ENCODE data around the gene SNTB2. TPM values are rescaled to one million over a fixed set of nuclear protein-coding genes. Genes with fewer than 3 reads are reported as not detected.
A peak's percentile ranks its signal among the peaks of the same experiment; 100 is the strongest.

SNTB2 gene
- total and polyA plus RNA-seq, 2 donors (not counting 1 experiment from before 2014, with no cell fraction given) = 51.8 to 63.3 TPM

GRCh38 chr16:69309316-69309715 is 122.4 kb downstream of the SNTB2 start:
- Histone ChIP-seq H3K27ac (ENCODE audit: insufficient read depth, low read length) (no peak overlapping the region), H4K20me1 (ENCODE audit: control insufficient read depth, extremely low read depth, insufficient read depth, low read length) (no peaks in the 10 kb centered on the region), H3K79me2 (ENCODE audit: control insufficient read depth, insufficient read depth, low read length) (peaks cover 27% of the 10 kb centered on the region), H3K4me1 (ENCODE audit: control insufficient read depth, extremely low read depth, insufficient read depth, low read length) (no peaks in the 10 kb centered on the region), H3K4me2 (ENCODE audit: extremely low read depth, insufficient read depth, low read length) (no peak overlapping the region), H3K36me3 (ENCODE audit: control insufficient read depth, insufficient read depth, low read length) (no peaks in the 10 kb centered on the region), H3K27me3 (ENCODE audit: control insufficient read depth, insufficient read depth, low read length) (no peaks in the 10 kb centered on the region), H2AFZ (ENCODE audit: low read length) (no peak overlapping the region), H3K9me3 (ENCODE audit: control insufficient read depth, insufficient read depth, low read depth, low read length) (no peaks in the 10 kb centered on the region), H3K4me3 (replicated peaks in 1 of 4; ENCODE audit: control extremely low read depth in 1 of 4, insufficient read depth in 1 of 4, low read depth in 3 of 4, low read length in 4 of 4) (no peak overlapping the region), H3K9ac (ENCODE audit: insufficient read depth, low read length) (no peak overlapping the region)
- peak in 1 of 2 donors; percentile 15 for DNase-seq (ENCODE audit: low read depth in 2 of 2)
- TF ChIP-seq EZH2 (IDR thresholded peaks at IDR 0.05; ENCODE audit: low read length, missing control alignments) (no peak), CTCF (conservative IDR thresholded peaks at IDR 0.05 in 1 of 2, IDR thresholded peaks at IDR 0.05 in 1 of 2; ENCODE audit: low read depth in 1 of 2, low read length in 2 of 2) (no peak)

GRCh38 chr16:69310653-69311532 is 123.9 kb downstream of the SNTB2 start, which contains the start of gene VPS4A:
Gene VPS4A, plus strand, starts transcription at chr16:69311350. Its CDS starts 162 bp downstream, at chr16:69311512.
- TF ChIP-seq CTCF (conservative IDR thresholded peaks at IDR 0.05 in 1 of 2, IDR thresholded peaks at IDR 0.05 in 1 of 2; ENCODE audit: low read depth in 1 of 2, low read length in 2 of 2) = peak; percentile 61 to 63
- no peak for TF ChIP-seq EZH2 (IDR thresholded peaks at IDR 0.05; ENCODE audit: low read length, missing control alignments)
- H3K4me3 ChIP-seq (replicated peaks in 1 of 4; ENCODE audit: control extremely low read depth in 1 of 4, insufficient read depth in 1 of 4, low read depth in 3 of 4, low read length in 4 of 4) = peak within 1 kb of the TSS; percentile 88 to 93 (median 90)
- H3K9me3 ChIP-seq (ENCODE audit: control insufficient read depth, insufficient read depth, low read depth, low read length) = no peaks in the 10 kb centered on the region
- H3K27ac ChIP-seq (ENCODE audit: insufficient read depth, low read length) = peak within 1 kb of the TSS; percentile 76
- peak within 1 kb of the TSS; percentile 90 for H3K9ac ChIP-seq (ENCODE audit: insufficient read depth, low read length)
- peak within 1 kb of the TSS; percentile 83 for H2AFZ ChIP-seq (ENCODE audit: low read length)
- no peaks in the 10 kb centered on the region for H3K4me1 ChIP-seq (ENCODE audit: control insufficient read depth, extremely low read depth, insufficient read depth, low read length)
- no peaks in the 10 kb centered on the region for H3K27me3 ChIP-seq (ENCODE audit: control insufficient read depth, insufficient read depth, low read length)
- H4K20me1 ChIP-seq (ENCODE audit: control insufficient read depth, extremely low read depth, insufficient read depth, low read length) = no peaks in the 10 kb centered on the region
- H3K4me2 ChIP-seq (ENCODE audit: extremely low read depth, insufficient read depth, low read length) = peak within 1 kb of the TSS; percentile 84
- DNase-seq (ENCODE audit: low read depth in 2 of 2) = peak; percentile 91 to 96
- peaks cover 1% of the 10 kb centered on the region for H3K36me3 ChIP-seq (ENCODE audit: control insufficient read depth, insufficient read depth, low read length)
- H3K79me2 ChIP-seq (ENCODE audit: control insufficient read depth, insufficient read depth, low read length) = peaks cover 33% of the 10 kb centered on the region

GRCh38 chr16:69311533-69312387 is 124.8 kb downstream of the SNTB2 start:
- Histone ChIP-seq H3K4me2 (ENCODE audit: extremely low read depth, insufficient read depth, low read length) (peak overlapping the region; percentile 77), H3K9ac (ENCODE audit: insufficient read depth, low read length) (peak overlapping the region; percentile 90), H3K4me1 (ENCODE audit: control insufficient read depth, extremely low read depth, insufficient read depth, low read length) (no peaks in the 10 kb centered on the region), H2AFZ (ENCODE audit: low read length) (no peak overlapping the region), H3K4me3 (replicated peaks in 1 of 4; ENCODE audit: control extremely low read depth in 1 of 4, insufficient read depth in 1 of 4, low read depth in 3 of 4, low read length in 4 of 4) (peak overlapping the region; percentile 88 to 93 (median 90)), H4K20me1 (ENCODE audit: control insufficient read depth, extremely low read depth, insufficient read depth, low read length) (no peaks in the 10 kb centered on the region), H3K36me3 (ENCODE audit: control insufficient read depth, insufficient read depth, low read length) (peaks cover 8% of the 10 kb centered on the region), H3K9me3 (ENCODE audit: control insufficient read depth, insufficient read depth, low read depth, low read length) (no peaks in the 10 kb centered on the region), H3K79me2 (ENCODE audit: control insufficient read depth, insufficient read depth, low read length) (peaks cover 37% of the 10 kb centered on the region), H3K27me3 (ENCODE audit: control insufficient read depth, insufficient read depth, low read length) (no peaks in the 10 kb centered on the region), H3K27ac (ENCODE audit: insufficient read depth, low read length) (peak overlapping the region; percentile 76)
- TF ChIP-seq CTCF (conservative IDR thresholded peaks at IDR 0.05 in 1 of 2, IDR thresholded peaks at IDR 0.05 in 1 of 2; ENCODE audit: low read depth in 1 of 2, low read length in 2 of 2) (peak in 1 of 2 donors; percentile 4), EZH2 (IDR thresholded peaks at IDR 0.05; ENCODE audit: low read length, missing control alignments) (no peak)
- DNase-seq (ENCODE audit: low read depth in 2 of 2) = peak; percentile 15 to 28
